ENCODE measurements around the gene PSME2. TPM values are rescaled to one million over a fixed set of nuclear protein-coding genes. Genes with fewer than 3 reads are reported as not detected.
A peak's percentile ranks its signal among the peaks of the same experiment; 100 is the strongest.

PSME2 gene
- total and polyA plus RNA-seq, 10 of the 15 experiments (the other 5 are each of a cell fraction or from before 2014, with no cell fraction given): 510 to 3,542 (median 913) TPM

GRCh38 chr14:24093901-24094840, 52.2 kb downstream of the PSME2 start, which contains the start of gene PCK2 (continued):
- TF ChIP-seq BCLAF1 (IDR thresholded peaks at IDR 0.05) (no peak), POLR2A (IDR thresholded peaks at IDR 0.05; ENCODE audit: low read depth, low read length) (peak; percentile 91), MYC (IDR thresholded peaks at IDR 0.05; ENCODE audit: insufficient read depth, insufficient read length, insufficient replicate concordance, low read length, severe bottlenecking) (peak; percentile 52), EGR1 (IDR thresholded peaks at IDR 0.05; ENCODE audit: borderline replicate concordance in 1 of 2, low read depth in 2 of 2, low read length in 2 of 2) (peak in 1 of 2 experiments; percentile 84; a peak in 2 of 3 replicates), IKZF1 (conservative IDR thresholded peaks at IDR 0.05) (peak; percentile 73), EP300 (IDR thresholded peaks at IDR 0.05; ENCODE audit: borderline replicate concordance in 1 of 2, control insufficient read depth in 1 of 2, low read depth in 2 of 2, low read length in 2 of 2) (no peak), ETV6 (conservative IDR thresholded peaks at IDR 0.05 in 1 of 2, IDR thresholded peaks at IDR 0.05 in 1 of 2; ENCODE audit: borderline replicate concordance in 1 of 2, low read depth in 1 of 2) (0 out of 4 replicates have a peak, but pooled peaks of 1 of the 2 experiments have one; percentile 39), E2F8 (IDR thresholded peaks at IDR 0.05; ENCODE audit: low read depth, partially characterized antibody) (no peak), BACH1 (IDR thresholded peaks at IDR 0.05; ENCODE audit: borderline replicate concordance) (peak; percentile 47; the same call in 1 of the 2 replicates), WRNIP1 (IDR thresholded peaks at IDR 0.05; ENCODE audit: borderline replicate concordance, low read depth, low read length) (no peak), SPI1 (IDR thresholded peaks at IDR 0.05; ENCODE audit: borderline replicate concordance, insufficient read depth, low read depth, low read length) (peak; percentile 66; the same call in 1 of the 2 replicates), PML (IDR thresholded peaks at IDR 0.05; ENCODE audit: low read length) (peak; percentile 52; the same call in 1 of the 2 replicates), NKRF (conservative IDR thresholded peaks at IDR 0.05) (peak; percentile 78), NFYB (IDR thresholded peaks at IDR 0.05; ENCODE audit: insufficient read depth, low read depth, low read length) (peak; percentile 60; the same call in 1 of the 2 replicates), RELB (IDR thresholded peaks at IDR 0.05; ENCODE audit: low read depth) (no peak; the same call in 1 of the 2 replicates)
